Choroid plexus epithelial cell (primary cell): ENCODE measurements around the gene EMID1.
A peak's percentile ranks its signal among the peaks of the same experiment; 100 is the strongest.

Source experiments
- DNase-seq: peaks from one replicate; pipeline ENCODE4 v3.0.0-alpha.2; 2010; ENCODE audit warnings: low read depth
- H3K4me3 ChIP-seq: 2 replicates; pipeline ENCODE4 v1.5.1; 2011; ENCODE audit warnings: low read depth, mild to moderate bottlenecking, control low read depth, low read length, moderate library complexity
- CTCF ChIP-seq: conservative IDR thresholded peaks from 2 replicates; pipeline ENCODE4 v1.5.1; 2011; ENCODE audit warnings: low read depth, mild to moderate bottlenecking, control low read depth, inconsistent platforms, low read length, moderate library complexity

Gene EMID1

GRCh38 chr22:29257751-29258181 lies 52.1 kb downstream of the EMID1 start:
- no peak for TF ChIP-seq CTCF
- DNase-seq: no peak
- no peak overlapping the region for H3K4me3 ChIP-seq

- no peak for TF ChIP-seq CTCF
- DNase-seq: no peak
- no peak overlapping the region for H3K4me3 ChIP-seq
Observed at GRCh38 chr22:29258407-29259252, 52.9 kb downstream of the EMID1 start.

GRCh38 chr22:29259253-29259899 lies 53.7 kb downstream of the EMID1 start:
- peak; percentile 12 for DNase-seq
- TF ChIP-seq CTCF: peak; percentile 35
- no peak overlapping the region for H3K4me3 ChIP-seq

GRCh38 chr22:29260031-29260560 lies 54.4 kb downstream of the EMID1 start:
- H3K4me3 ChIP-seq: no peak overlapping the region
- no peak for DNase-seq
- no peak for TF ChIP-seq CTCF

- TF ChIP-seq CTCF: no peak
- no peak for DNase-seq
- no peak overlapping the region for H3K4me3 ChIP-seq
Observed at GRCh38 chr22:29260601-29261315, 55.1 kb downstream of the EMID1 start.

GRCh38 chr22:29263791-29264276 lies 58.1 kb downstream of the EMID1 start:
- no peak for DNase-seq
- no peak for TF ChIP-seq CTCF

More at GRCh38 chr22:29263791-29264276, 58.1 kb downstream of the EMID1 start:
- H3K4me3 ChIP-seq: no peak overlapping the region
